Raji (cell line): ENCODE measurements around the gene SCGB1A1.

Source experiments
- POLR2A ChIP-seq: IDR thresholded peaks from 2 replicates; pipeline ENCODE4 v1.6.1; 2011; ENCODE audit warnings: low read depth, low read length, control low read depth; ENCODE audit not compliant: insufficient read depth

Gene SCGB1A1

GRCh38 chr11:62457478-62457877 lies 38.6 kb downstream of the SCGB1A1 start:
- no peak for TF ChIP-seq POLR2A

GRCh38 chr11:62458212-62459002 lies 39.6 kb downstream of the SCGB1A1 start:
- TF ChIP-seq POLR2A, result no peak

- no peak for TF ChIP-seq POLR2A
These were observed 40.2 kb downstream of the SCGB1A1 start for GRCh38 chr11:62459080-62459479.

DNA sequence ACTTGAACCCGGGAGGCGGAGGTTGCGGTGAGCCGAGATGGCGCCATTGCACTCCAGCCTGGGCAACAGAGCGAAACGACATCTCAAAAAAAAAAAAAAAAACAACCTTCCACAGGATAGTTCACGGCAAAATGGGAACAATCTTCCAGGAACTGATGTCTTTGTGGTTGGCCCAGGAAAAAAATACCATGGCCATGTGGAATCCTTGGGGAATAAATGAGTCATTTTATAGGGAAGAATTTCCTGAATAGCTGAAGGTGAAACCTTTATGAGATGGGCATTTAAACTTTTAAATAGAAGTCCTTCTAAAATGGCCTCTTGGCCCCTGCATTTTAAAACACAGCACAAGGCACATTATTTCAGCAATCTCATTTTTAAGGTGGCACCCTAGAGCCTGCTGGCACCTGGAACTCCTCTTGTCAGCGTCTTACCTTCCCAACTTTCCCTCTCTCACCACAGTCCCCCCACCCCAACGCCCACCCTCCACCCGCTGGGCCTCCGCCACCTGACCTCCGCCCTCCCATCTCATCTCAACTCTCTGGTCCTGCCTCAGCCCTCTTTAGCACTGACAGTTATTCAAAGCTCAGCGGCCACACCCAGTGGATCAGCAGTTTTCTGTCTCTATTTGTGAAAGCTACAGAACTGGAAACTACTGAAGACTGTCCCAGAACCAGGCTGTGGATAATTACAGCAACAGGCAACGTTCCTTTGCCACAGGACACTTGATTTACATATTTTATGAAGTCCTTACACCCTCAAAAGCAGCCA lies 43.1 kb downstream of the SCGB1A1 start:
- TF ChIP-seq POLR2A, result no peak

GRCh38 chr11:62462508-62462892 lies 43.7 kb downstream of the SCGB1A1 start:
- TF ChIP-seq POLR2A, result no peak

DNA sequence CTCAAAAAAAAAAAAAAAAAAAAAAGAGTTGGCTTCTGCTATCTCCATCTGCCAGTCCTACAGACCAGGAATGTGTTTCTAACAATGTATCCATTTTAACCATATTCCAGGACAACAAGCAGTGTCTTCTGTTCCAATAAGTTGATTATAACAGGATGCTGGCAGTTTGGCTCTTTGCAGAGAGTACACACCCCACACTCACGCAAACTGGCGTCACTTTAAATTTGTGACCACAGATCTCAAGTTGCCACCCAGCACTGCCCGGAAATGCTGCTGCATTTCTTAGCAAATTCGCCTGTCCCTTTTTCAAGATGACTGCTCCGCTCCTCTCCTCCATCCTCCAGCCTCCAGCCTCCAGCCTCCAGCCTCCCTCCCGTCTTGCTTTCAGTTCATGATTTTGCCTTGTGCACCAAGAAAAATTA lies 44.3 kb downstream of the SCGB1A1 start:
- no peak for TF ChIP-seq POLR2A

DNA sequence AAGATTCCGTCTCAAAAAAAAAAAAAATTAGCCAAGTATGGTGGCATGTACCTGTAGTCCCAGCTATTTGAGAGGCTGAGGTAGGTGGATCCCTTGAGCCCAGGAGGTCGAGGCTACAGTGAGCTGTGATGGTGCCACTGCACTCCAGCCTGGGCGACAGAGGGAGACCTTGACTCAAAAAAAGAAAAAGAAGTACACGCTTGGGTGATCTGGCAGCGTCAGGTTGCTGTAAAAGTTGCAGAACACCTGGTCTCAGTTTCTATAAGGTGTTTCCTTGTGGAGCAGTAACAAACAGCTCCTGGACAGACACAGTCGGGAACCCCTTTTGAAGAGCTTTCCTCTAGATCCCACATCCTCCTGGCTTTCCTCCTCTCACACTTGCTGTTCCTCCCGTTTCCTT lies 45.8 kb downstream of the SCGB1A1 start:
- TF ChIP-seq POLR2A, result no peak

DNA sequence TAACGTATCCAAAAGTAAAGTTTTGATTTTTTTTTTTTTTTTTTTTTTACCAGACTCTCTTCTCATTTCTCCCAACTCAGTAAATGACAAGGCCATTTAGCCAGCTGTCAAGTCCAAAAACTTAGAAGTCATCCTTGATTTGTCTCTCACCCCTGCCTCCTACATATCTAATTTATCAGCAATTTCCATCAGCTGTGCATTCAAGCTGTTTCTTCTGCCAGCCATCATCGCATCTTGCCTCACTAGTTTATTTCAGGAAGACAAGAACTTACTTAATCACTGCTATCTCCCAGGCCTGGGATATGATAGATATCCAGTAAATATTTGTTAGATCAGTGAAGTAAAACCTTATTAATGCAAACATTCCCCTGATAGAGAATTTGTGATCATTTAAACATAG lies 47.6 kb downstream of the SCGB1A1 start:
- no peak for TF ChIP-seq POLR2A

DNA sequence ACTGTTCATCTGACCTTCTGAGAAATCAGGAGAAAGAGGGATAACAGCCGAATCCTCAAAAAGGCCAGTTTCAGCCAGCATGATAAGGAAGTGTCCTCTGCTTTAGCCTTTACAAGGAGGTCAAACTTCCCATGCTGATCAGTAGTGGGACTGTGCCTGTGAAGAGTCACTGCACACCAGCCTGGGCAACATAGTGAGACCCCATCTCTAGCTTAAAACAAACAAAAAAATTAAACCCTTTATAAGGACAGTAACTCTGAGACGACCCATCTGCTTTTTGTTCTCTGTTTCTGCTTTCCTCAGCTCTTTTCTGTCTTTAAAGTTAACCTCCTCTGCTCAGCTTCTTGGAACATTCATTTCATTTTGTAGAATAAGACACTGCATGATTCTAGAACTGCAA lies 49.7 kb downstream of the SCGB1A1 start:
- TF ChIP-seq POLR2A, result no peak

DNA sequence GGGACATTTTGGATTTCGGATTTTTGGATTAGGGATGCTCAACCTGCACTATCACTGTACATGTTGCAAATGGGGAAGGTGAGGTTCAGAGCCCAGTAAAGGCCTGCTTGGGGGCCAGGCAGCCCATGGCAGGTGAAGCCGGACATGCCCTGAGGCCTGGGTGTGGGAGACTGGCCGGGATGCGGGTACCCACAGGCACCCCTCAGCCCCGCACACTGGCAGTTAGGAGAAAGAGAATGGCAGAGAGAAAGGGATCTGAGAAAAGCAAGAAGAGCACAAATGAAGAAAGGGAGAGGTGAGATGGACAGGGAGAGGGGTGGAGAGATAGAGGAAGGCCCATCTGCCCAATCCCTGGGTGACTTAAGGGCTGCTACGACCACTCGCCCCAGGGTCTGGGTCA lies 52.8 kb downstream of the SCGB1A1 start:
- TF ChIP-seq POLR2A, result no peak

- TF ChIP-seq POLR2A, result no peak
These were observed 53.4 kb downstream of the SCGB1A1 start for GRCh38 chr11:62472063-62472884.
